Measurements from ENCODE around the gene OIT3.
"Not testable (repeated sequence)": the region's sequence is repeated elsewhere in the genome, so short reads cannot be mapped to it uniquely, and the experiment has no call there.

DNA sequence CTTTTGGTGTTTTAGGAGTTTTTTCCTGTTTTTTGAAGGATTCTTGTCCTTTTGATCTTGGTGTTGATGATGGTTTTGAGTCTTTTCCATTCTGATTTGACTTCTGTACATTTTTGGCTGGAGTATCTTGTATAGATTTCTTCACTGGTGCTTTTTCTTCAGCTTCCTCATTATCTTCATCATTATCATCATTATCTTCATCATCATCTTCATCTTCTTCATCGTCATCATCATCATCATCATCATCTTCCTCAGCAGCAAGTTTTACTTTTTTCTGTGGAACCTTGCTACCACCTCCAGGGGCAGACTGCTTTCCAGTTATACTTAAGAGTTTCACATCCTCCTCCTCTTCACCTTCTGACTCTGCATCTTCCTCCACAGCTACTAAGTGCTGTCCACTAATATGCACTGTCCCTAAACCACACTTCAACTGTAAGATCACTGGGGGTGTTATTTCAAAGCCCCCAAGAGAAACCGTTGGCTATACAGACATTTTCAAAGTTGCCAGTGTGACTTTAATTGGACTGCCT lies 24.3 kb downstream of the OIT3 start:
- TF ChIP-seq, protein P1, sequence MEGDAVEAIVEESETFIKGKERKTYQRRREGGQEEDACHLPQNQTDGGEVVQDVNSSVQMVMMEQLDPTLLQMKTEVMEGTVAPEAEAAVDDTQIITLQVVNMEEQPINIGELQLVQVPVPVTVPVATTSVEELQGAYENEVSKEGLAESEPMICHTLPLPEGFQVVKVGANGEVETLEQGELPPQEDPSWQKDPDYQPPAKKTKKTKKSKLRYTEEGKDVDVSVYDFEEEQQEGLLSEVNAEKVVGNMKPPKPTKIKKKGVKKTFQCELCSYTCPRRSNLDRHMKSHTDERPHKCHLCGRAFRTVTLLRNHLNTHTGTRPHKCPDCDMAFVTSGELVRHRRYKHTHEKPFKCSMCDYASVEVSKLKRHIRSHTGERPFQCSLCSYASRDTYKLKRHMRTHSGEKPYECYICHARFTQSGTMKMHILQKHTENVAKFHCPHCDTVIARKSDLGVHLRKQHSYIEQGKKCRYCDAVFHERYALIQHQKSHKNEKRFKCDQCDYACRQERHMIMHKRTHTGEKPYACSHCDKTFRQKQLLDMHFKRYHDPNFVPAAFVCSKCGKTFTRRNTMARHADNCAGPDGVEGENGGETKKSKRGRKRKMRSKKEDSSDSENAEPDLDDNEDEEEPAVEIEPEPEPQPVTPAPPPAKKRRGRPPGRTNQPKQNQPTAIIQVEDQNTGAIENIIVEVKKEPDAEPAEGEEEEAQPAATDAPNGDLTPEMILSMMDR (conservative IDR thresholded peaks at IDR 0.05; ENCODE audit: low read depth, low read length), result not testable (repeated sequence)
- TF ChIP-seq EZH2 (IDR thresholded peaks at IDR 0.05; ENCODE audit: low read length, unreplicated experiment); EZH2phosphoT487 (IDR thresholded peaks at IDR 0.05; ENCODE audit: borderline replicate concordance, low read length): not testable (repeated sequence)
